ENCODE results near the gene CTNNA2.

CTNNA2 gene

DNA sequence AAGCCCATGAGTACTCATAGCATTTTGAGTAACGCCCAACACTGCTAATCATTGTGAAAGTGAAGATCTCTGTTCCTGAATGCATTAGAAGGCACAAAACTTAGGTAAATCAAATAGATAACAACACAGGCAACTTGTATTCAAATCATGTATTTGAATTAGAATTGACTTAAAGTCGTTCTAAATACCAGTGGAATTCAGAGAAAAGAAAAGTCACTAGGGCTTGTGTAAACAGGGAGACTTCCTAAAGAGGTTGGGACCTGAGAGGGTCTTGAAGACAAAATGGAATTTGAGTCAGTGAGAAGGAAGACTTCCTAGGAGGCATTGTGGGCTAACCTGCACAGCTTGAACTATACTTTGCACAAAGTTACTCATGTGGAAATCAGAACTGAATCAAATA is 127.2 kb downstream of the CTNNA2 start:
- H3K4me3 ChIP-seq (replicated peaks in 1 of 2; ENCODE audit: low read depth in 2 of 2, low read length in 2 of 2): no peak overlapping the region
- TF ChIP-seq, protein P1, sequence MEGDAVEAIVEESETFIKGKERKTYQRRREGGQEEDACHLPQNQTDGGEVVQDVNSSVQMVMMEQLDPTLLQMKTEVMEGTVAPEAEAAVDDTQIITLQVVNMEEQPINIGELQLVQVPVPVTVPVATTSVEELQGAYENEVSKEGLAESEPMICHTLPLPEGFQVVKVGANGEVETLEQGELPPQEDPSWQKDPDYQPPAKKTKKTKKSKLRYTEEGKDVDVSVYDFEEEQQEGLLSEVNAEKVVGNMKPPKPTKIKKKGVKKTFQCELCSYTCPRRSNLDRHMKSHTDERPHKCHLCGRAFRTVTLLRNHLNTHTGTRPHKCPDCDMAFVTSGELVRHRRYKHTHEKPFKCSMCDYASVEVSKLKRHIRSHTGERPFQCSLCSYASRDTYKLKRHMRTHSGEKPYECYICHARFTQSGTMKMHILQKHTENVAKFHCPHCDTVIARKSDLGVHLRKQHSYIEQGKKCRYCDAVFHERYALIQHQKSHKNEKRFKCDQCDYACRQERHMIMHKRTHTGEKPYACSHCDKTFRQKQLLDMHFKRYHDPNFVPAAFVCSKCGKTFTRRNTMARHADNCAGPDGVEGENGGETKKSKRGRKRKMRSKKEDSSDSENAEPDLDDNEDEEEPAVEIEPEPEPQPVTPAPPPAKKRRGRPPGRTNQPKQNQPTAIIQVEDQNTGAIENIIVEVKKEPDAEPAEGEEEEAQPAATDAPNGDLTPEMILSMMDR (IDR thresholded peaks at IDR 0.05; ENCODE audit: low read depth, low read length): no peak
- no peak for DNase-seq (ENCODE audit: low read depth in 2 of 2)

- TF ChIP-seq, protein P1 (IDR thresholded peaks at IDR 0.05; ENCODE audit: low read depth, low read length): no peak
- H3K4me3 ChIP-seq (replicated peaks in 1 of 2; ENCODE audit: low read depth in 2 of 2, low read length in 2 of 2): no peak overlapping the region
- DNase-seq (ENCODE audit: low read depth in 2 of 2): no peak
Measured at GRCh38 chr2:79649531-79649930, 136.7 kb downstream of the CTNNA2 start.

GRCh38 chr2:79660557-79660956 is 147.7 kb downstream of the CTNNA2 start:
- H3K4me3 ChIP-seq (replicated peaks in 1 of 2; ENCODE audit: low read depth in 2 of 2, low read length in 2 of 2): no peak overlapping the region
- TF ChIP-seq, protein P1 (IDR thresholded peaks at IDR 0.05; ENCODE audit: low read depth, low read length): no peak
- peak in 1 of 2 donors; percentile 5 for DNase-seq (ENCODE audit: low read depth in 2 of 2)

DNA sequence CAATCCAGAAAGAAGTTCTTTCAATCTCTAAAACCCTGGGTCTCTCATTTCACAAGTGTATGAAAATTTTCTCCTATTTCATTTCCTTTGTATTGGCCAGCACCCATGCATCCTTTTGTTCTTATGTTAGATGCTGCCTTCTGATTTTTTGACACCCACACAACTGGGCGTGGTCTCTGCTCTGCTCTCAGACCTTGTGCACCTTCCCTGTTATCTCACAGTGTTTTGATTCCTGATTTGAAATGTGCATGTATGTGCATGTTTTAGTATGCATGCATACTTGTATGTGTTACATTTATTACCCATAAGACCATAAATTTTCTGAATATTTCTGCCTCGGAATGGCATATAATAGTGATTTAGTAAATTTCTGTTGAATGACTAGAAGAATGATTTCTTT is 152.2 kb downstream of the CTNNA2 start:
- DNase-seq (ENCODE audit: low read depth in 2 of 2): no peak
- no peak overlapping the region for H3K4me3 ChIP-seq (replicated peaks in 1 of 2; ENCODE audit: low read depth in 2 of 2, low read length in 2 of 2)
- TF ChIP-seq, protein P1 (IDR thresholded peaks at IDR 0.05; ENCODE audit: low read depth, low read length): no peak

DNA sequence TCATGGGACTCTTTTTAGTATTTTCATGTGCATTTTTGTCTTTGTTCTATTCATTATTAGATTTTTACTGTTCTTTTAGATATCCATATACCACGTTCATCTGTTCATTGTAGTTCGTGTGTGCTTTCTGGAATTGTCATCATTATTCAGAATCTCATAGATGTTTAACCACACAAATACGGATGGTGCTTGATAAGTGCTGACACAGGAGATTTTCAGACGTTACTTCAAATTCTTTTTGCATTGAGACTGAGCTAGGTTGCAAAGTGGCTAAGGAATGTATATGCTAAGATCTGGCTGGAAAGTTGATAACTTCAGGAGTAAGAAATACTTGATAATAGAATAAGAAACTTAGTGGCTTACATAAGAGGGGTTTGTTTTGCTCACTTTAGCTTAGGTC is 153.6 kb downstream of the CTNNA2 start:
- H3K4me3 ChIP-seq (replicated peaks in 1 of 2; ENCODE audit: low read depth in 2 of 2, low read length in 2 of 2): no peak overlapping the region
- no peak for DNase-seq (ENCODE audit: low read depth in 2 of 2)
- TF ChIP-seq, protein P1 (IDR thresholded peaks at IDR 0.05; ENCODE audit: low read depth, low read length): no peak

DNA sequence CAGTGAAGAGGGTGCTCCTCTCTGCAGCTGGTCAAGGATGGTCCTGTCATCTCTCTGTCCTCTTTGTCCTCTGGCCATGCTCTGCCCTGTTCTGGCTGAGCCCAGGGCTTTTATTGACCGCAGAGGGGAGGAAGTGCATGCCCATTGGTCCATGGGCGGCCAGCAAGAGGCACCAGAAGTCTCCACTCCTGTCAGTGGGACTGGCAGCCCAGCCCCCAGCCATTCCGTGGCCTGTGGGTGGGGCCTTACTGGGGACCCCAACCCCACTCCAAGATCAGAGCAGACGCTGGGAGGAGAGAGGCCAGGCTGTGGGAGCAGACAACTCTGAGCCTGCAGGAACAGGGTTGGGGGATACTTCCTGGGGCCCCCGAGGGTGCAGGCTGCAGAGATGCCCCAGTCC is 156.9 kb downstream of the CTNNA2 start:
- no peak overlapping the region for H3K4me3 ChIP-seq (replicated peaks in 1 of 2; ENCODE audit: low read depth in 2 of 2, low read length in 2 of 2)
- TF ChIP-seq, protein P1 (IDR thresholded peaks at IDR 0.05; ENCODE audit: low read depth, low read length): no peak
- DNase-seq (ENCODE audit: low read depth in 2 of 2): no peak

GRCh38 chr2:79670198-79670597 is 157.3 kb downstream of the CTNNA2 start:
- no peak for DNase-seq (ENCODE audit: low read depth in 2 of 2)
- H3K4me3 ChIP-seq (replicated peaks in 1 of 2; ENCODE audit: low read depth in 2 of 2, low read length in 2 of 2): no peak overlapping the region
- TF ChIP-seq, protein P1 (IDR thresholded peaks at IDR 0.05; ENCODE audit: low read depth, low read length): no peak

Data from cardiac fibroblast (primary cell).